ENCODE results near the gene TBCB.

Gene TBCB

DNA sequence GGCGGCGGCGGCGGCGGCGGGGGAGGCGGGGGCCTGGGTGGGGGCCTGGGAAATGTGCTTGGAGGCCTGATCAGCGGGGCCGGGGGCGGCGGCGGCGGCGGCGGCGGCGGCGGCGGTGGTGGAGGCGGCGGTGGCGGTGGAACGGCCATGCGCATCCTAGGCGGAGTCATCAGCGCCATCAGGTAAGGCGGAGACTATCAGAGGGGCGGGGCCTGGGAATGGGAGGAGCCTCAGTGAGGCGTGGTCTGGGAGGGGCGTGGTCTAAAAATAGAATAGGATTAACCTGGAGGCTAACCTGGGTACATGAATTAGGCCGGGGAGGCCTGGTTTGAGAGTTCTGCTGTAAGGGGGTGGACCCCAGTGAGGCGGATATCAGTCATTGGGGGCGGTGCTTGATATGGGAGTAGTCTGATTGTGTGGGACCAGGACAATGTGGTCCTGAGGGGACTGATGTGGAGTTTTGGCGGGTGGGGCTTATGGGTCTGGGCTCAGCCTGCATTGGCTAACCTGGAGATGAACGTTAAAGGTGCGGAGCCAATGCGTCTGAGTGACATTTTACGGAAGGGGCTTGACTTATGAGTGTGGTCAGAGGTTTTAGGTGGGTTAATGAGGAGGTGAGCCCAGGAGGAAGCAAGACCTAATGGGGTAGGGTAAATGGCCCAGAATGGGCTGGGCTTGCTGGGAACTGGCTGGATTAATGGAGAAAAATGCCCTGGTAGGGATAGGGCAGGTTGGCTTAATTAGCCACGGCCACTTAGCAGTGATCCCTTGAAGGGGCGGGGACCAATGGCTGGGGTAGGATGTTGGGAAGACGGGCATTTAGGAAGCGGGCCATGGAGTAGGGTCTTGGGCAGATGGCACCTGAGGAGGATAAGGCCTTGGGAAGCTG, 26.0 kb downstream of the TBCB start:
- peak overlapping the region; percentile 66 for H3K4me3 ChIP-seq (ENCODE audit: low read depth, low read length)
- TF ChIP-seq, protein P1, sequence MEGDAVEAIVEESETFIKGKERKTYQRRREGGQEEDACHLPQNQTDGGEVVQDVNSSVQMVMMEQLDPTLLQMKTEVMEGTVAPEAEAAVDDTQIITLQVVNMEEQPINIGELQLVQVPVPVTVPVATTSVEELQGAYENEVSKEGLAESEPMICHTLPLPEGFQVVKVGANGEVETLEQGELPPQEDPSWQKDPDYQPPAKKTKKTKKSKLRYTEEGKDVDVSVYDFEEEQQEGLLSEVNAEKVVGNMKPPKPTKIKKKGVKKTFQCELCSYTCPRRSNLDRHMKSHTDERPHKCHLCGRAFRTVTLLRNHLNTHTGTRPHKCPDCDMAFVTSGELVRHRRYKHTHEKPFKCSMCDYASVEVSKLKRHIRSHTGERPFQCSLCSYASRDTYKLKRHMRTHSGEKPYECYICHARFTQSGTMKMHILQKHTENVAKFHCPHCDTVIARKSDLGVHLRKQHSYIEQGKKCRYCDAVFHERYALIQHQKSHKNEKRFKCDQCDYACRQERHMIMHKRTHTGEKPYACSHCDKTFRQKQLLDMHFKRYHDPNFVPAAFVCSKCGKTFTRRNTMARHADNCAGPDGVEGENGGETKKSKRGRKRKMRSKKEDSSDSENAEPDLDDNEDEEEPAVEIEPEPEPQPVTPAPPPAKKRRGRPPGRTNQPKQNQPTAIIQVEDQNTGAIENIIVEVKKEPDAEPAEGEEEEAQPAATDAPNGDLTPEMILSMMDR (IDR thresholded peaks at IDR 0.05; ENCODE audit: low read depth, low read length): no peak
- in situ Hi-C loops (cut with HindIII; ENCODE audit: low sequenced_read_pairs): no loop called here
- DNase-seq (ENCODE audit: low read depth, low spot score): peak; percentile 86

- in situ Hi-C loops (cut with HindIII; ENCODE audit: low sequenced_read_pairs): no loop called here
- no peak for DNase-seq (ENCODE audit: low read depth, low spot score)
- H3K4me3 ChIP-seq (ENCODE audit: low read depth, low read length): no peak overlapping the region
- TF ChIP-seq, protein P1 (IDR thresholded peaks at IDR 0.05; ENCODE audit: low read depth, low read length): no peak
These were observed 26.8 kb downstream of the TBCB start for GRCh38 chr19:36142046-36142445.

- DNase-seq (ENCODE audit: low read depth, low spot score): no peak
- in situ Hi-C loops (cut with HindIII; ENCODE audit: low sequenced_read_pairs): no loop called here
- TF ChIP-seq, protein P1 (IDR thresholded peaks at IDR 0.05; ENCODE audit: low read depth, low read length): no peak
- no peak overlapping the region for H3K4me3 ChIP-seq (ENCODE audit: low read depth, low read length)
These were observed 27.2 kb downstream of the TBCB start for GRCh38 chr19:36142496-36142895.

DNA sequence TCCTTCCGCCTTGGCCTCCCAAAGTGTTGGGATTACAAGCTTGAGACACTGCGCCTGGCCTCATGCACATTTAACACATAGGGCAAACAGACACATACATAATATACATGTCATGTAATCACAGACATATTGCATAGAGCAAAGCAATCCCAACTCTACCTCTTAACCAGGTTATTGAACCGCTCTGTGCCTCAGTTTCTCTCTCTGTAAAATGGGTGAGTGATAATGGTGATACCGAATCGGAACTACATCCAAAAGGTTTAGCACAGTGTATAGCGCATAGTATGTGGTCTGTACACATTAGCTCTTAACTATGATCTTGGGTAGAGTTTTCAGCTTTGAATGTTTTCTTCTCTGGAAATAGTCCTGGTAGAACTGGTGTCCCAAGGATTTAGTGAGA, 29.4 kb downstream of the TBCB start:
- TF ChIP-seq, protein P1 (IDR thresholded peaks at IDR 0.05; ENCODE audit: low read depth, low read length): no peak
- H3K4me3 ChIP-seq (ENCODE audit: low read depth, low read length): no peak overlapping the region
- in situ Hi-C loops (cut with HindIII; ENCODE audit: low sequenced_read_pairs): no loop called here
- no peak for DNase-seq (ENCODE audit: low read depth, low spot score)

- no peak overlapping the region for H3K4me3 ChIP-seq (ENCODE audit: low read depth, low read length)
- in situ Hi-C loops (cut with HindIII; ENCODE audit: low sequenced_read_pairs): no loop called here
- TF ChIP-seq, protein P1 (IDR thresholded peaks at IDR 0.05; ENCODE audit: low read depth, low read length): no peak
- no peak for DNase-seq (ENCODE audit: low read depth, low spot score)
These were observed 34.6 kb downstream of the TBCB start for GRCh38 chr19:36149673-36150406.

DNA sequence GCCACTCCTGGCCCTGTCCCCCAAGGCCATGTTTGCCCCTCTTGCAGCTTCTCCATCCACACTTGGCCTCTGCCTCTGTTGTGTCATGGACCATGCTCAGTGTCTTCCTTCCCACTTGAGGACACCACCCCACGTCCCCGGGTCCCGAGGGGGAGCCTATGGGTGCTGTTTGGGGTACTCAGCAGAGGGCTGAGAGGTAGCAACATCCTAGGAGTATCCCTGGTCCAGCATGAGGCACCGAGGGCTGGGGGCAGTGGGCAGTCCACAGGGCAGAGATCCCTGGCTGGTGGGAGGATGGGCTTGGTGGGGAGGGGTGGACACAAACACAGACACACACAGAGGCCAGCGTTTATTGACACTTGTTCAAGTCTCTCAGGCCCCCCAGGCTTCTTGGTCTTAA, 35.3 kb downstream of the TBCB start:
- H3K4me3 ChIP-seq (ENCODE audit: low read depth, low read length): no peak overlapping the region
- in situ Hi-C loops (cut with HindIII; ENCODE audit: low sequenced_read_pairs): no loop called here
- no peak for DNase-seq (ENCODE audit: low read depth, low spot score)
- TF ChIP-seq, protein P1 (IDR thresholded peaks at IDR 0.05; ENCODE audit: low read depth, low read length): no peak
